Chondrocyte (in vitro differentiated cells): Measurements from ENCODE around the gene EBLN1. TPM values are rescaled to one million over a fixed set of nuclear protein-coding genes. Genes with fewer than 3 reads are reported as not detected.
A peak's percentile ranks its signal among the peaks of the same experiment; 100 is the strongest.

Experiments used
- DNase-seq: peaks from one replicate; pipeline ENCODE4 v3.0.0; 2021; ENCODE audit warnings: mixed read lengths, low spot score
- H3K27ac Mint-ChIP-seq: one replicate; pipeline ENCODE4 v1.8.0; 2021; ENCODE audit warnings: mild to moderate bottlenecking, moderate library complexity, mixed read lengths; ENCODE audit not compliant: unreplicated experiment
- H3K27me3 Mint-ChIP-seq: 2 replicates; pipeline ENCODE4 v1.8.0; 2021; ENCODE audit warnings: low read depth, mixed read lengths
- H3K36me3 Mint-ChIP-seq: 2 replicates; pipeline ENCODE4 v1.8.0; 2021; ENCODE audit warnings: low read depth, mixed read lengths
- H3K4me1 Mint-ChIP-seq: 2 replicates; pipeline ENCODE4 v1.8.0; 2021; ENCODE audit warnings: low read depth, mild to moderate bottlenecking, mixed read lengths
- H3K4me3 Mint-ChIP-seq: one replicate; pipeline ENCODE4 v1.8.0; 2021; ENCODE audit warnings: mild to moderate bottlenecking, moderate library complexity, mixed read lengths; ENCODE audit not compliant: unreplicated experiment
- H3K9me3 Mint-ChIP-seq: 2 replicates; pipeline ENCODE4 v1.8.0; 2021; ENCODE audit warnings: low read depth, mixed read lengths
- CTCF ChIP-seq: fragments of 200-600 bp; sonication (generic); IDR thresholded peaks from 2 replicates; pipeline ENCODE4 v1.5.0; 2021; ENCODE audit warnings: antibody characterized with exemption, mild to moderate bottlenecking, moderate library complexity
- total RNA-seq: library from RNA; stranded (reverse); gene quantifications from 3 replicates; pipeline ENCODE4 v1.2.1, GENCODE V29; 2021

The EBLN1 gene
- total RNA-seq, 1 donor from 2014 or later: not detected

DNA sequence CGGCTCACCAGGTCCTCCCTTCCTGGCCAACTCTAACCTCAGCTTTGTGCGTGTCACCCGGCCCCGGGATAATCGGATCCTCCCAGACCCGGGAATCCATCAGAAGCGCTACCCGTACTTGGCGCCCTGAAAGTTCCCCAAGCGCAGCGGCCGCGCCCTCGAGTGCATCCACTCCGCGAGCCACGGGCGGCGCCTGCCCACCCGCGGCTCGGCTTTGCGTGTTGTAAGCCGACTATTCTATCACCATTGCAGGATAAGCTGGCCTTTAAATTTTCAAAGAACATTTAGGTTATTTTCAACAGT is 35.7 kb upstream of the EBLN1 start:
- H3K36me3 Mint-ChIP-seq: no peaks in the 10 kb centered on the region
- H3K27me3 Mint-ChIP-seq: peaks cover 18% of the 10 kb centered on the region
- no peak for DNase-seq
- no peak overlapping the region for H3K27ac Mint-ChIP-seq
- H3K4me3 Mint-ChIP-seq: no peak overlapping the region
- peaks cover 13% of the 10 kb centered on the region for H3K4me1 Mint-ChIP-seq
- H3K9me3 Mint-ChIP-seq: no peaks in the 10 kb centered on the region
- TF ChIP-seq CTCF: no peak

DNA sequence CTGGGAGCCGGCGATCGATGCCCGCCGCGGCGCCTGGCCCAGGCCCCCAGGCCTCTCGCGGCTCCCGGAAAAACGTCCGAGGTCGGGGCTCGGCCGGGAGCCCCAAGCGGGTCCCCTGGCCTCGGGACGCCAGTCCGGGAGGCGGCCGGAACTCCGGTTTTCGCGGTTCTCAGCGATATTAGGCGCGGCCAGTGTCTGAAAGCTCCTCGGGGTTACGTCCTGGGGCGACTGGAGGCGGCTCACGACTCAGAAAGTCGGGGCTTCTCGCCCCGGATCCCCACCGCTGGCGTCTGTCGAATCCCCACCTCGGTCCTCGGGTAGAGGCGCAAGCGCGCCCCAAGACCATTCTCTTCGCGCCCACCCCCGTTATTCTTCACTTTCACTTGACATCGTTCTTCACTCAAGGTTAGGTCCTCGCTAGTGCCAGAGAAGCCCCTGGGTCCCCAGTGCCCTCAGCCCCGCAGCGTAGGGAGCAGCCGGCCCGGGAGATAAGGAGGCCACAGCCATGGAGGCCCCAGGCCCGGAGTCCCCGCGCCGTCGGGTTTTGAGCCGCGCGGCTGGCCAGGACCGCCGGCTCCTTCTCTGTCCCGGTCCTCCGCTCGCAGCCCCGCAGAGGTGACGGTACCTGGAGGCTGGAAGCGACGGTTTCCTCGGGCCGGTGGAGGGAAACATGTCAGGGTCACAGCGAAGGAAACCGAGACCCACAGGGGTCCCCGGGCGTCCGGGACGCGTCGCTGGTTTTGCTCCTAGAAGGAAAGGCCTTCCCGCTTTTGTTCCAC is 35.2 kb upstream of the EBLN1 start:
- peak overlapping the region; percentile 94 for H3K4me3 Mint-ChIP-seq
- H3K36me3 Mint-ChIP-seq: no peaks in the 10 kb centered on the region
- no peak for DNase-seq
- no peaks in the 10 kb centered on the region for H3K9me3 Mint-ChIP-seq
- H3K27ac Mint-ChIP-seq: no peak overlapping the region
- peaks cover 13% of the 10 kb centered on the region for H3K4me1 Mint-ChIP-seq
- H3K27me3 Mint-ChIP-seq: peaks cover 13% of the 10 kb centered on the region
- no peak for TF ChIP-seq CTCF

- H3K27me3 Mint-ChIP-seq: peaks cover 9% of the 10 kb centered on the region
- DNase-seq: no peak
Observed at GRCh38 chr10:22252224-22252800, 34.5 kb upstream of the EBLN1 start.

GRCh38 chr10:22251751-22252223 is 34.0 kb upstream of the EBLN1 start:
- DNase-seq: no peak
- H3K27me3 Mint-ChIP-seq: peaks cover 4% of the 10 kb centered on the region

More at GRCh38 chr10:22252224-22252800, 34.5 kb upstream of the EBLN1 start:
- Mint-ChIP-seq H3K9me3 (no peaks in the 10 kb centered on the region), H3K4me1 (peaks cover 13% of the 10 kb centered on the region), H3K27ac (peak overlapping the region; percentile 97), H3K36me3 (no peaks in the 10 kb centered on the region), H3K4me3 (peak overlapping the region; percentile 94)
- no peak for TF ChIP-seq CTCF

More at GRCh38 chr10:22251751-22252223, 34.0 kb upstream of the EBLN1 start:
- Mint-ChIP-seq H3K4me1 (peaks cover 14% of the 10 kb centered on the region), H3K27ac (peak overlapping the region; percentile 97), H3K4me3 (peak overlapping the region; percentile 94), H3K36me3 (no peaks in the 10 kb centered on the region), H3K9me3 (no peaks in the 10 kb centered on the region)
- peak; percentile 31 for TF ChIP-seq CTCF
